Fibroblast of lung (primary cell): ENCODE data around the gene SLC5A1.

Experiments
- EZH2 ChIP-seq: IDR thresholded peaks from 2 replicates; pipeline ENCODE4 v1.5.1; 2012; ENCODE audit warnings: low read length, control low read depth, mild to moderate bottlenecking; ENCODE audit errors: missing control alignments
- TF ChIP-seq, protein P1 (sequence below), 2 donors: IDR thresholded peaks in 1 of 2; conservative IDR thresholded peaks in 1 of 2; 1 replicate in 1 of 2; 2 replicates in 1 of 2; pipeline ENCODE4 v1.5.1; 2011 to 2012; ENCODE audit warnings: low read length in 2 of 2, control low read depth in 1 of 2, inconsistent platforms in 1 of 2, low read depth in 1 of 2, mild to moderate bottlenecking in 1 of 2

DNA sequence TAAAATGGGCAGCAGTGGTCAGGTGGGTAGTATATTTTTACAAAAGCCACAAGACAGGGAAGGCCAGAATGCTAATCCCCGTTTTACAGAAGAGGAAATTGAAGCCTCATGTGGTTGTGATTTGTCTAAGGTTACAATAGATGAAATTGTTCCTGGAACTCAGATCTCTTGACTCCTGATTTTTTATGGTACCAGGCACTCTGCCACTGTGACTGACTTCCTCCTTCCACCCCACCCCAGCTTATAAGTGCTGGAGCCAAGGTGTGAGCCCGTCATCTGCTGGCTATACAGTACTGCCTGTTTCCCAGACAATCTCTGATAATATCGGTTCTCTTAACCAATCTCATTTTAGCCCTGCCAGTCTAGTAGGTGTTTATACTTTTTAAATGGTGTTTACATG lies 1.9 kb downstream of the SLC5A1 start:
- TF ChIP-seq, protein P1, sequence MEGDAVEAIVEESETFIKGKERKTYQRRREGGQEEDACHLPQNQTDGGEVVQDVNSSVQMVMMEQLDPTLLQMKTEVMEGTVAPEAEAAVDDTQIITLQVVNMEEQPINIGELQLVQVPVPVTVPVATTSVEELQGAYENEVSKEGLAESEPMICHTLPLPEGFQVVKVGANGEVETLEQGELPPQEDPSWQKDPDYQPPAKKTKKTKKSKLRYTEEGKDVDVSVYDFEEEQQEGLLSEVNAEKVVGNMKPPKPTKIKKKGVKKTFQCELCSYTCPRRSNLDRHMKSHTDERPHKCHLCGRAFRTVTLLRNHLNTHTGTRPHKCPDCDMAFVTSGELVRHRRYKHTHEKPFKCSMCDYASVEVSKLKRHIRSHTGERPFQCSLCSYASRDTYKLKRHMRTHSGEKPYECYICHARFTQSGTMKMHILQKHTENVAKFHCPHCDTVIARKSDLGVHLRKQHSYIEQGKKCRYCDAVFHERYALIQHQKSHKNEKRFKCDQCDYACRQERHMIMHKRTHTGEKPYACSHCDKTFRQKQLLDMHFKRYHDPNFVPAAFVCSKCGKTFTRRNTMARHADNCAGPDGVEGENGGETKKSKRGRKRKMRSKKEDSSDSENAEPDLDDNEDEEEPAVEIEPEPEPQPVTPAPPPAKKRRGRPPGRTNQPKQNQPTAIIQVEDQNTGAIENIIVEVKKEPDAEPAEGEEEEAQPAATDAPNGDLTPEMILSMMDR (conservative IDR thresholded peaks at IDR 0.05 in 1 of 2, IDR thresholded peaks at IDR 0.05 in 1 of 2; ENCODE audit: low read depth in 1 of 2, low read length in 2 of 2): no peak
- TF ChIP-seq EZH2: no peak
